ENCODE measurements around the gene ZNF566.

- TF ChIP-seq CTCF (IDR thresholded peaks at IDR 0.05; ENCODE audit: extremely low read depth in 1 of 2, insufficient read depth in 1 of 2, low read depth in 1 of 2, low read length in 2 of 2) = no peak
- no peak for TF ChIP-seq POLR2A (IDR thresholded peaks at IDR 0.05; ENCODE audit: low read depth, low read length)
Measured at GRCh38 chr19:36421749-36422481, 67.4 kb downstream of the ZNF566 start.
